Posterior cingulate gyrus (tissue), 11 donors: ENCODE results near the gene CTNNA2.

Experiments
- DNase-seq, 10 donors: peaks; one replicate each; pipeline versions ENCODE4 v3.0.0 to v3.0.0-alpha.2; 2020 to 2021; ENCODE audit warnings: mixed read lengths in 3 of 10
- intact Hi-C: fragments of 100-400 bp; cut with DNase I; formaldehyde crosslinking; loops from one replicate; pipeline ENCODE4 v1.15.1; 2023

Gene CTNNA2

DNA sequence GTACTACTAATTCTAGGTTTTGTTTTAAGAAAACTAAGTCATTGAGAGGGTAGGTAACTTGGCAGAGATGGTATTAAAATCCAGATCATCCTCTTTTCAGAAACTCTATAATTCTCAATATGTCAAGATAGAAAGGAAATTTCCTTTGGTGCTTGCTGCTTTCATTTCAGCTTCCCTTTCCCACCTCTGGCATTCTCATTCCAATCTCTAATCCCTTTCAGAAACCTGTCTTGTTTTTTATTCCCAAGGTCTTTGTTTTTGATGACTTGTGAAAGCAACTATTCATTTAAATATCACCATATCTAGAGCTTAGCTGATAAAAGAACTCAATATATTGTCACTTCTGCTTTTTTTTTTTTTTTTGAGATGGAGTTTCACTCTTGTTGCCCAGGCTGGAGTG, 1034.5 kb downstream of the CTNNA2 start:
- intact Hi-C loops: no loop called here
- DNase-seq: no peak

- intact Hi-C loops: no loop called here
- peak in 4 of 10 donors; percentile 9 to 70 (median 66) for DNase-seq
Measured at GRCh38 chr2:80548469-80548868, 1035.6 kb downstream of the CTNNA2 start.

- intact Hi-C loops: no loop called here
Measured at GRCh38 chr2:80549901-80550300, 1037.0 kb downstream of the CTNNA2 start.

DNA sequence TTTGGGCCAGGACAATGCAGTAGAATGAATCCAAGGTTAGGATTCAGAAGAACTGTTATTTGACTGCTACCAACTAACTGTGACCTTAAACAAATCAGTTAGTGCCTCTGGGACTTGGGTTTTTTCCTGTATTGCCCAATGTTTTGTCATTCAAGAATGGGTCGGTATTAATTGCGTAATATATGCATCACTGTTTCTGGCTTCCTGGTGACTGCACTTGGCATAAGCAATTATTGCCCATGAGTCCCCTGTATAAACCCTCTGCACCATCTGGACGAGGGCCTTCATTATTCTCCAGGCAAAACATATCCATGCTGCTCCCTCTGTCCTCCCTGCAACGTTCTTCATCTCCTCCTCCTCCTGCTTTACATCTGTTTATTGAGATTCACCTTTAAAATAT, 1047.5 kb downstream of the CTNNA2 start:
- intact Hi-C loops: no loop called here
- no peak for DNase-seq

More at GRCh38 chr2:80549901-80550300, 1037.0 kb downstream of the CTNNA2 start:
- DNase-seq: no peak

- intact Hi-C loops: no loop called here
- DNase-seq: no peak
Measured at GRCh38 chr2:80568011-80568410, 1055.2 kb downstream of the CTNNA2 start.

DNA sequence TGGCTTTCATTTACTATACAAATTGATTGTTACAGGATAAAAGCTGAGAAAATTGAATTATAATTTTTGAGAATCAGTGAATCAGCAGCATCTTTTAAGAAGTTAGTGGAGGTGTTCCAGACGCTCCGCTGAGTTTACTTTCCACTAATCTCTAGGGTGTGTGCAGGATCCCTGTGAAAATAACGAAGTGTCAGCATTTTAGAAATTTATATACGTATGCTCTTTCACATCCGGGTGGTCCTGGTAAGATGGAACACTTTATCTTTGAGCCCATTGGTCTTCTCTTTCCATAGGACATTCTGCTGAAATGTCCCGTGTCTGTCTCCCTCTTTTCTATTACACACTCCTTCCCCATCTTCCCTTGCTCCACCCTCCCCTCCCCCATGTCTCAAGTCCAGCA, 1060.3 kb downstream of the CTNNA2 start:
- no peak for DNase-seq
- intact Hi-C loops: no loop called here

DNA sequence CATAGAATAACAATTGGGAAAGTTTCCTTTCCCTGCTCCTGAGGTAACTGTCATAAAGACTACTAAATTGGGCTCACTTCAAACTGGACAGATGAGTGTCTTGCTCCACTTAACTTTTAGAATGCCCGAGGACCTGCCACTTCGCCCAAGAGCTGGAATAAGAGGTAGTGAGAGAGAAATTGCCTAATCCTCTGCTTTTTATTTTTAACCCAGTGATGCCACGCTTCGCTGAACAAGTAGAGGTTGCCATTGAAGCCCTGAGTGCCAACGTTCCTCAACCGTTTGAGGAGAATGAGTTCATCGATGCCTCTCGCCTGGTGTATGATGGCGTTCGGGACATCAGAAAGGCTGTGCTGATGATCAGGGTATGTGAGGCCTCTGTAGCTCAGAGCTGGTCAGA, 1061.1 kb downstream of the CTNNA2 start:
- DNase-seq: no peak
- intact Hi-C loops: no loop called here

DNA sequence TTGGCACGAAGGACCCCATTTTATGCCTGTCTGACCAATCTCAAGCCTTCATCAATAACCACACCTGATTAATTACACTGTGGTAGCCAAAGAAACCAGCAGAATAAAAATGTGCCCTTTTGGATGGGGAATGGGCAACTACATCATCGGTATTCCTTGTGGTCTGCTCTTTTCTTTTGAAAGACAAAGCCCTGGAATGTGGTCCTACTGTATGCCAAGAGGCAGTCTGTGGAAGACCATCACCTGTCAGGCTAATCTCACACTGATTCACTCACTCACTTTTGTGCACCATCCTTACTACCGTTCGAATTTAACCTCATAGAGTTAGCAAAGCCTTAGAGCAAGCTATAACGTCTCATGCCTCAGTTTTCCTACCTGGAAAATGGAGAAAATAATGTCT, 1066.9 kb downstream of the CTNNA2 start:
- intact Hi-C loops: no loop called here

GRCh38 chr2:80591233-80591632, 1078.4 kb downstream of the CTNNA2 start:
- intact Hi-C loops: no loop called here
- no peak for DNase-seq

More for the DNA sequence above, 1066.9 kb downstream of the CTNNA2 start:
- no peak for DNase-seq

- intact Hi-C loops: no loop called here
- DNase-seq: no peak
Measured at GRCh38 chr2:80592106-80592505, 1079.3 kb downstream of the CTNNA2 start.

- intact Hi-C loops: no loop called here
- no peak for DNase-seq
Measured at GRCh38 chr2:80610108-80610507, 1097.3 kb downstream of the CTNNA2 start.

DNA sequence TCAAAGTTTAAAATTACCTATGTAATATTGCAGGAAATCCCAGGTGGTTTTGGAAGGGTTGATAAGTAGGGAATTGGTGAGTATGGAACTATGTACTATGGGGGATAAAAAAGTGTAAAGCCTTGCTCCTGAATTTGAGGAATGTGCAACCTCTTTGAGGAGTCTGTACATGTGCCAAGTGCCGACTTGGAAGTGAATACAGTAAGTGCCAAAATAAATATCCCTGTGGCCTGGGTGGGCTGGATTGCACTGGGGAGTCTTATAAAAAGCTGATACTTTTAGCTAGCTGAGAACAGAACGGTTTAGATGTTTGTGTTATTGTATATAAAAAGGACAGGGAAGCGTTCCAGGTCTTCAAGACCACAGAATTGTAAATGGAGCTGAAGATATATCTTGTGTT, 1108.8 kb downstream of the CTNNA2 start:
- intact Hi-C loops: no loop called here

GRCh38 chr2:80624062-80624461, 1111.2 kb downstream of the CTNNA2 start:
- DNase-seq: no peak
- intact Hi-C loops: no loop called here

More for the DNA sequence above, 1108.8 kb downstream of the CTNNA2 start:
- no peak for DNase-seq

DNA sequence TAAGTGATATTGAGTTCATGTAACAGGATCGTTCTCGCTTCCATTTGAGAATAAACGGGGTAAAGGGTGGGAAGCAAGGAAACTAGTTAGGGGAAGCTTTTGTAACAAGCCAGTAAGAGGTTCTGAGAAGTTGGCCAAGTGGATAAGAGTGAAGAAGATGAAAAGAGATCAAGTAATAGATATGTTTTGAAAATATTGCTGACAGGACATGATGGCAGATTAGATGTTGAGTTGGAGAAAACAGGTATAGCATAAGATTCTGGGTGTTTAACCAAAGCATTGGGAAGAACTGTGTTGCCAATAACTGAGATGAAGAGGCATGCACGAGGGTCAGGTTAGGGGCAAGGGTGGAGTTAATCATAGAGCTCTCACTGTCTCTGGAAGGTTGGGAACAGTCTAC, 1121.7 kb downstream of the CTNNA2 start:
- intact Hi-C loops: no loop called here
- no peak for DNase-seq

GRCh38 chr2:80638783-80639182, 1125.9 kb downstream of the CTNNA2 start:
- DNase-seq: no peak
- intact Hi-C loops: no loop called here

GRCh38 chr2:80642465-80642864, 1129.6 kb downstream of the CTNNA2 start:
- DNase-seq: no peak
- intact Hi-C loops: no loop called here

DNA sequence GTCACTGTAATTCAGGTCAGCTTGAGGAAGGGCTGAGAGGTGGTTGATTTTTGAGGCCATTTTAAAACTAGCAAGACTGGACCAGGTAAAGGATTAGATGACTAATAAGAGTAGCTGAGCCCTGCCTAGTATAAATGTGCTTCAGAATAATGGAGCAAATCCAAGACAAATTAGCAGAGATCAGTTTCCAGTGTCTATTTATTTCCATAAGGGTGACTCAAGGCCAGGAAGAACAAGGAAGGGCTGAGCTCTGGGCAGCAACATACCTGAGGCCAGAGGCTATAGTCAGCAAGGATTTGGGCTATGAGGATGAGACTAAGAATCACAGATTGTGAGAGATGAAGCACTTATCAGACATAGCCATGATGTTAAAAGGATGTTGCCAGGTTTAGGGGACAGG, 1130.7 kb downstream of the CTNNA2 start:
- no peak for DNase-seq
- intact Hi-C loops: no loop called here

DNA sequence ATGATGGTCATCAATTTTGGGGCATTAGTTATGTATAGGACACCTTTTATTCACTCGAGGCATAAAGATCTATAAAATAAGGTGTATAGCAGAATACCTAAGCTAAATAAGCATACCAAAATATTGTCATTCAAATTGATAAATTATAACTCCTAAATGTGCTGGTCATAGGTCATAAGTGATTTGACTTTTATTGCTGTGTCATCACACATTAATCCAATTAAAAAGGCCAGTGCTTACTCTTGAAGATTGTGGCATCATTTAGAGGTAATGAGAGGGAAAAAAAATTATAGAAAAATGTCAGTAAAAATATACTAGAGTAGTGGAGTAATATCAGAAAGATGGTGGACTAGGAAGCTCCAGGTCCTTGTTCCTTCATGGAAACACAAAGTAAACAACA, 1138.6 kb downstream of the CTNNA2 start:
- intact Hi-C loops: no loop called here
- DNase-seq: no peak

GRCh38 chr2:80655265-80655664, 1142.4 kb downstream of the CTNNA2 start:
- DNase-seq: no peak
- intact Hi-C loops: no loop called here

- DNase-seq: no peak
- intact Hi-C loops: no loop called here
Measured at GRCh38 chr2:80670763-80671162, 1157.9 kb downstream of the CTNNA2 start.

- no peak for DNase-seq
- intact Hi-C loops: no loop called here
Measured at GRCh38 chr2:80687524-80687923, 1174.7 kb downstream of the CTNNA2 start.

DNA sequence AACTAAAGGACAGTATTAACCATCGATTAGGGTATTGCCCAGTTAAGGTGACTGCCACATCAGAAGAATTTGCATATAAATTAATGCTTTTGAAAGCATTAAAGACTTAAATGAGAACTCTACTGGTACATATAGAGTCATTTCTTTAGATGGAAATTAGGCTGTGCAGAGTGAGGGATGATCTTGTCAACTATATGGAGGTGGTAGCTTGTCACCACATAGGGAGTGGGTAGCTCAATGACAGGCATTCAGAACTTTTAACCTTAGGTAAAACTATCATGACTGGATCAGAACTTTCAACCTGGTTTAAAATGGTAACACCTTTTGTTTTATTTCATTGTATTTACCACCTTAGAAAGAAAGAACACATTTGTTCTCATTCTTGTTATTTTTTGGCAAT, 1176.3 kb downstream of the CTNNA2 start:
- DNase-seq: no peak
- intact Hi-C loops: no loop called here
